COR-L47 (cell line): Measurements from ENCODE around the gene RAP1GAP2.
A peak's percentile ranks its signal among the peaks of the same experiment; 100 is the strongest.
"Not testable (repeated sequence)": the region's sequence is repeated elsewhere in the genome, so short reads cannot be mapped to it uniquely, and the experiment has no call there.

Experiments
- DNase-seq: peaks from one replicate; lab custom pipeline; 2025; lab: John Stamatoyannopoulos, UW

Gene RAP1GAP2

GRCh38 chr17:2998469-2998901 is 202.2 kb downstream of the RAP1GAP2 start:
- DNase-seq, result not testable (repeated sequence)

- no peak for DNase-seq
Observed at GRCh38 chr17:3002538-3003295, 206.5 kb downstream of the RAP1GAP2 start.

DNA sequence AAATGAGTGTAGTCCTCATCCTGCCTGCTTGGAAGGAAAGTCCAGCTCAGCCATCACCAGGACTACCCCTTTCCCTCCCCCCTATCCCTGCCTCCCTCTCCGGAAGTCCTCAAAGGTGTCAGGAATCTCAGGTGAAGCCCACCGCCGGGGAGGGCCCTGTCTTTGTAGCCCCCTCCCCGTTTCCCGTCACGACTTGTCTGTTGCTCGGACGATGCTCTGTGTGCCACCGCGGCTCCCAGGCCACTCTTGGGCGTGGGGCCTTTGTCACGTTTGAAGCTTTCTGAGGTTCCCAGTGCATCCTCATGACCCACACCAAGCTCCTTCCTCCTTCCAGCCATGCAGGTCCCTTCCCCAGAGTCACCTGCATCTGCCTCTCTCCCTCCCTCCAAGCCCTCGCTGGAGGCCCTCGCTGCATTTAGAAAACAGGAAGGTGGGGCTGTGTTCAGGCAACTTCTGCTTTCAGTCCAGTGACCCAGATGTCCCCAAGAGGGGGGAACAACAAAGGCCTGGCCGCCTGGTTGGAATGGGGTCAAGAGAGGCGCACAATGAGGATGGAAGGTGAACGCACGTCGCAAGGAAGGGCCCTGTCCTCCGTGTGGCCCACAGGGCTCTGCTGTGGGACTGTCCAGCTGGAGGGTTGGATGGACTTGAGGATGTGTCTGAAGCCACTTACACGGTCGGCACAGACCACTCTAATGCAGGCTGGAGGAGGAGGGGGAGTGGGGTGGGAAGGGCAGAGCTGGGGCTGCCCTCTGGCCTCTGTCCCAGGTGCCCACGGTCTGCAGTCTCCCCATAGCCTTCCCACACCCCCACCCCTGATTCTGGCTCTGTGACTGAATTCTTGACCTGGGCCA is 207.3 kb downstream of the RAP1GAP2 start:
- no peak for DNase-seq

DNA sequence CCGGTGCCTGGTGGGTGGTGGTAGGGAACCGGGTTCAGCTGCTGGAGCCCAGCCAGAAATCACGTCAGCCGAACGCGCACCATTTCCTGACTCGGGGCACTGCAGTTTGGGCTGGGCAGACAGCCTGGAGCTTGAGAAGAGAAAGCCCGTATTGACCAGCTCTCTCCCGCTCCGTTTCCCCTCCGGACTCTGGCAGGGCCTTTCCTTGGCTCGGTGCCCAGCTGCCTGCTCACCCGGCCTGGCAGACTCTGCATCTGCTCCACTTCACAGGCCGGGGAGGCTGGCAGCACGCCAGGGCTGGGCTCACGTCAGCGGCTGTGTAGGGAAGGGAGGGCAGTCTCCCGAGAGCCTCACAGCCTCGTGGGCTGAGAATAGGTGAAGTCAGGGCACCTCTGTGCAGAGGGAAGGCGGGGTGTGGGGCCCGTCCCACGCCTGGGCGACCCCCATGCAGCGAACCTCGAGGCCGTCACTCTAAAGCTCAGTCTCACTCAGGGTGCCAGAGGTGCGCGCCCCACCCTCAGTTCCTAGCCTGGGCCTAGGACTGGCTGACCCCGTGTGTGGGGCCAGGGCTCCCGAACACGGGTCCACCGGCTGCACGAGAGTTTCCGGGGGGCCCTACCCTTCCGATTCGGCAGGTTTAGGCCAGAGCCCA is 208.0 kb downstream of the RAP1GAP2 start:
- DNase-seq, result peak; percentile 91

DNA sequence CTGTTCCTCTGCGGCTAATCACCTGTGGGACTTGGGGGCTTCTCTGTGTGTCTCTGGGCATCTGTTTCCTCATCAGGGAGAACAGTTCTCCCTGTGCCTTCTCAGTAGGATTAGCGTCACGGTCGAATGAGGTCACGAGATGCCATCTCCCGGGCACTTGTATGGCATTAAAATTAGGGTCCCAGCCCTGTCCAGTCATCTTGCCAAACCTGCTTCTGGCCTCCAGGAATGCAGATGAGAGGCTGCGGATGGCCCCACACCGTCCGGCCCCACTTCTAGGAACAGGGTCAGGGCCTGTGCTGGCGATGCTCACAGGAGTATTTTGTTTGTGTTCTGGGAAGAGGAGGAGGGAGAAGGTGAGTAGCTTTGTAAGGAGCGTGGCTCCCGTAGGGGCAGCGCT is 208.7 kb downstream of the RAP1GAP2 start:
- DNase-seq, result no peak

DNA sequence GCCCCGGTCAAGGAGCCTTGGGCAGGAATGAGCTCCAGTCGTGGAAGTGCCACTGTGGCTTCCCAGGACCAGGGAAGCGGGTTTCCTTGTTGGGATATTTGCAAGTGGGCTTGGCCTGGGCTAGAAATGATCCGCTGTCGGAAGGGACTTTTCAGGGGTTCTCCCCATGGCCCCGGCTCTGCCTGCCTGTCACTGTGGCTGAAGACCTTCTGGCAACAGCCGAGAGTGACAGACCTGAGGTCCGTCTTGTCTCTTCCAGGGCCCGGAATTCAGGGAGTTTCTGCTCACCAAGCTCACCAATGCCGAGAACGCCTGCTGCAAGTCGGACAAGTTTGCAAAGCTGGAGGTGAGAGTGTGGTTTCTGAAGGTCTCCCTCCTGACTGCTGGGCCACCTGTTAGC is 209.5 kb downstream of the RAP1GAP2 start:
- DNase-seq, result no peak

GRCh38 chr17:3006801-3007200 is 210.6 kb downstream of the RAP1GAP2 start:
- DNase-seq, result no peak

GRCh38 chr17:3007651-3008121 is 211.4 kb downstream of the RAP1GAP2 start:
- DNase-seq, result no peak

DNA sequence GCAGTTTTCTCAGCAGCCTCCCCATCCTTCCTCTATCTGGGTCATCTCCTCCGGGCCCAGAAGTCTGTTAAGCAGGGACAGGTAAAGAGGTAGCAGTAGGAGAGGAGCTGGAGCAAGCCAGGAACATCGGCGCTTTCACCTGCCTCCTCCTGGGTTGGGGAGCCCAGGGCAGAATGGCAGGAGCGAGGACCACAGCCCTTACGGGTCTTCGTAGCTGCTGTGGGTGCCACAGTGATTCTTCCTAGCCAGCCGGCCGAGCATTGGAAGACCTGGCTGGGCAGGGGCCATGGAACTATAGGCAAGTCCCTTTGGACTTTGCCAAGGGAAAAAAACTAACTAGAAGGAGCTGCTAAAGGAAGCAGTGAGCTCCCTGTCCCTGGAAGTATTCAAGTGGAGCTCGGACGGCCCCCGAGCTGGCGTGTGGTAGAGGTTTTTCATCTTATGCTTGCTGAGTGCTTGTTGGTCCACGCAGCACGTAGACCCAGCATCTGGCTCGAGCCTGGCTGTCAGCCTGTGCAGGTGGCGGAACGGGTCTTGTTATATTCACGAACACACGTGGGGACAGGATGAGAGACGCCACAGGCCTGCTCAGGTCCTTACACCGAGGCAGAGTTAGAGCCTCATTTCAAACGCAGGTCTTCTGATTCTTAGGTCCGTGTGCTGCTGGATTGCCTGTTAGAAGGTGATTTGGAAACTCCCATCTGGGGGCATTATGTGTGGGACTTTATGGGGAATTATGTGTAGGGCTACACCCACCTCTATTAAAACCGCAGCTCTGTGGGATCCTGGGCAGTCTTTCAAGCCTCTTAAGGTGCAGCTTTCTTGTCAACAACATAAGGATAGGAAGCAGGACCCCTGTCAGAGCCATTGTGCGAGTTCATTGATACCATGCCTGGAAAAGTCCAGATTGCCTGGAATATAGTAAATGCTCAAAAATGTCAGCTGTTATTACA is 212.4 kb downstream of the RAP1GAP2 start:
- no peak for DNase-seq

GRCh38 chr17:3009411-3009920 is 213.2 kb downstream of the RAP1GAP2 start:
- no peak for DNase-seq

DNA sequence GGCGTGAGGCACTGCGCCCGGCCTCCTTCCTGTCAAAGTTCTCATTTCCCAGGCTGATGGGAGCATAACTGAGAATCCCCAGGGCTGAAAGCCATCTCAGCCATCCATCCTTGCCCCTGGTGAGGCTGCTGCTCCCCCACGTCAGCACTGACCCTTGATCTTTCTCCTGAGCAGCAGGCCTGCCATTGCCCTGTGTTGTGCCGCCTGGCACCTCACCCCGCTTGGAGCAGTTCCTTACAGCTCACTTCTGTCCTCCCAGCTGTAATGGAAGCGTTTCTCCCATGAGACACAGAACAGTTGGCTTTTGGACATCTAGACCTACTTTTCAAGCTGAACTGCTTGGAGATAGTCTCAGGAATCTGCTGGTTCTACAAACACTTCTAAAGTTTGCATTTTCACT is 215.7 kb downstream of the RAP1GAP2 start:
- no peak for DNase-seq

DNA sequence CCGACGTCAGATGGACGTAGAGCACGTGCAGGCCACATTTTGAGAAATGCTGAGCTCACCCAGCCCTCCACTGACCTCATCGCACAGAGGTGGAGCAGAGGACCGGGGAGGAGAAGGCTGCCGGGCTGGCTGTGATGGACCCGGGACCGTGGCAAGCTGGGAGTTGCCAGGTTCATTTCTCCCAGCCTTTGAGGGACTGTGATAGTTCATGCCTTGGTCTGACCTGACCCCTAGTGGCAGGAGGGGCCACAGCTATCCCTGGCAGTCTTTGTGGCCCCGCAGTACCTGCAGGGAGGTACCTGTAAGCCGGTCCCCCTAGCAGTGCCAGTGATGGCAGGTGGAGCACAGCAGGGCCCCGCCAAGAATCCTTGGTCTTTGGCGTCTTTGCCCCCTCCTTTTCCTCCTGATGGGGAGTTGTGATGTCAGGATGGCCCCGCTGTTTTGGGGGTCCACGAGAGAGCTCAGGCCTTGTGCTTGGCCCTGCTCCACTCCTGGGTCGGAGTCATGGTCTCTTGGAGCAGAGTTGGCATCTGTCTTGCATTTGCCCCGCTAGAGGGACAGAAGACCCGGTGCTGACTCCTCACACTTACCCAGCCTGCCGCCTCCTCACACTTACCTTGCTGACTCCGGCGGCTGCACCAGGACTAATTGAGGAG is 216.8 kb downstream of the RAP1GAP2 start:
- DNase-seq, result no peak

DNA sequence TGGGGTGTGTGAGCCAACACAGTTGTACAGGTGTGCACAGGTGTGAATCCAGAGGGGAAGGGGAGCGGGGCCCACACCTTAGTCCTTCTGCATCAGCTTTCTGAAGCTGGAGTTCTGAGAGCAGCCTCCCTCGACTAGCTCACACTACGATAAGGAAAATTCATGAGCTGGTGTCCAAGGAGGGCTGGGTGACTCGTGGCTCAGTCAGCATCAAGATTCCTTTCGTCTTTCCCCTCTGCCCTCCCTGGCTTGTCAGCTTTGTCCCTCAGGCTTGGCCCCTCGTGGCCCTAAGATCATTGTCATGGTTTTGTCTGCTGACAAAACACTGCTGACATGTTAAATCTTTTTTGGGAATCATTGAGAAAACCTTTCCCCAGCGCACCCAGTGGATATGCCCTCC is 219.7 kb downstream of the RAP1GAP2 start:
- no peak for DNase-seq

DNA sequence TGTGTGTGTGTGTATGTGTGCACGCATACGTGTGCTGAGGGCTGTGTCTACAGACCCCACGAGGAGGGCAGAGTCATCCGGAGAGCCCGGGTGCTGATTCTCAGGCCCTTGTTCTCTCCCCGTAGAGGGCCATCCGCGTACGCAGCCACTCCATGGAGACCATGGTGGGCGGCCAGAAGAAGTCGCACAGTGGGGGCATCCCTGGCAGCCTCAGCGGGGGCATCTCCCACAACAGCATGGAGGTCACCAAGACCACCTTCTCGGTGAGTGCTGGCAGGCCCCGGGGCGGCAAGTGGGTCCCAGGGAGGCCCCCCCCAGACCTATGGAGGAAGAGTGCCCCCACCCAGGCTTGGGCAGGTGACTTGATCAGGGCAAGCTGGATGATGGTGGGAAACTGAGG is 221.7 kb downstream of the RAP1GAP2 start:
- no peak for DNase-seq

DNA sequence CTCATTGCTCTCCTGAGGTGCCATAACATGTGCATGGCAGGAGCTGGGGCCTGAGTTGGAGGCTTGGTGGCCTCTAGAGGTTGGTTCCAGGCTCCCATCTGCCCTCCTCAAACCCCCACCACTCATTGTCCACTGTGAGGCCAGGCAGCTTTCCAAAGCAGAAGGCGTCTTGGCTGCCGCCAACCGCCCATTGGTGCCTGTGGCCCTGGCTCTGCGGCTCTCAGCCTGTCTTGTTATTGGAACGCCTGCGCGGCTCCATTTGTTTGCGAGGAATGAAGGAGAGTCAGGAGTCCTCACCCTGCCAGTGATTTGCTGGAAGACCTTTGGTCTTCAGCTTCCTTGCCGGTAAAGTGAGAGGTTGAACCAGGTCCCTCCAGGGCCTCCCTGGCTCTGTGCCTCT is 223.5 kb downstream of the RAP1GAP2 start:
- DNase-seq, result no peak

GRCh38 chr17:3020381-3020780 is 224.1 kb downstream of the RAP1GAP2 start:
- DNase-seq, result no peak

GRCh38 chr17:3022197-3022596 is 226.0 kb downstream of the RAP1GAP2 start:
- no peak for DNase-seq

GRCh38 chr17:3024346-3024745 is 228.1 kb downstream of the RAP1GAP2 start:
- DNase-seq, result no peak

DNA sequence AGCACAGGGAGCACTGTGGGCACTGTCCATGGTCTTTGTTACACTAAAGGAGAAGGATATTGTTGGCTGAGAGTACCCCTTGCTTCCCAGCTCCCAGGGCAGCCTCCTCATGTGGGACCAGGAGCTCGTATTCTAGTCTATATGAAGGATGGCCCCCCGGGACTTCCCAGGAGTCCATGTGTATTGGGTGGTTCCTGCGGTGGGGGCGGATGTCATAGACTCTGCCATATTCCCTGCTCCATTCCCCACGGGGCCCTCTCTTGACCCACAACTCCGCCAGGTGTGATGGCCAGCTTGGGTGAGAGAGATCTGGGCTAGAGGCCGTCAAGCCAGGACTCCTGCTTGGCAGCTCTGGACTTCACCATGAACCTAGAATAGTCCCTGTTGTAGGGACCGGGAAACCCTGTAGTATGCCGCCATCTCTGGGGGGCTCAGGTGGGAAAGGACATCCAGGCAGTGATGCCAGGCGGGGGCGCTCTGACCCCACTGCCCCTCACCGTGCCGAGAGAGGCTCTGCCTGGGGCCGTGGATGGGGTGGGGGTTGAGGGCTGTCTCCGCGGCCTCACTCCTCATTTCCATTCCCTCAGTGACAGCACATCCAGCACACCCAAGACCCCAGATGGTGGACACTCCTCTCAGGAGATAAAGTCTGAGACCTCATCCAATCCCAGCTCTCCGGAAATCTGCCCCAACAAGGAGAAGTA is 229.3 kb downstream of the RAP1GAP2 start:
- no peak for DNase-seq
